Epithelial cell of proximal tubule (primary cell): ENCODE results near the gene C1QL4. TPM values are rescaled to one million over a fixed set of nuclear protein-coding genes. Genes with fewer than 3 reads are reported as not detected.
A peak's percentile ranks its signal among the peaks of the same experiment; 100 is the strongest.

ENCODE experiments used
- DNase-seq: peaks from one replicate; pipeline ENCODE4 v3.0.0-alpha.2; 2011; ENCODE audit warnings: low read depth
- H3K4me3 ChIP-seq: 2 replicates; pipeline ENCODE4 v1.5.1; 2011; ENCODE audit warnings: low read depth, mild to moderate bottlenecking, low read length
- total RNA-seq: library from RNA; depleted of rRNA; stranded (reverse); fragments of >200 nt; gene quantifications from 2 replicates; pipeline ENCODE4 v1.2.3, GENCODE V29; 2015
- TF ChIP-seq, protein P1 (sequence below): conservative IDR thresholded peaks from 2 replicates; pipeline ENCODE4 v1.5.1; 2012; ENCODE audit warnings: low read depth, mild to moderate bottlenecking, low read length

C1QL4 gene
- total RNA-seq, 1 donor from 2014 or later: not detected

- DNase-seq: no peak
- TF ChIP-seq, protein P1, sequence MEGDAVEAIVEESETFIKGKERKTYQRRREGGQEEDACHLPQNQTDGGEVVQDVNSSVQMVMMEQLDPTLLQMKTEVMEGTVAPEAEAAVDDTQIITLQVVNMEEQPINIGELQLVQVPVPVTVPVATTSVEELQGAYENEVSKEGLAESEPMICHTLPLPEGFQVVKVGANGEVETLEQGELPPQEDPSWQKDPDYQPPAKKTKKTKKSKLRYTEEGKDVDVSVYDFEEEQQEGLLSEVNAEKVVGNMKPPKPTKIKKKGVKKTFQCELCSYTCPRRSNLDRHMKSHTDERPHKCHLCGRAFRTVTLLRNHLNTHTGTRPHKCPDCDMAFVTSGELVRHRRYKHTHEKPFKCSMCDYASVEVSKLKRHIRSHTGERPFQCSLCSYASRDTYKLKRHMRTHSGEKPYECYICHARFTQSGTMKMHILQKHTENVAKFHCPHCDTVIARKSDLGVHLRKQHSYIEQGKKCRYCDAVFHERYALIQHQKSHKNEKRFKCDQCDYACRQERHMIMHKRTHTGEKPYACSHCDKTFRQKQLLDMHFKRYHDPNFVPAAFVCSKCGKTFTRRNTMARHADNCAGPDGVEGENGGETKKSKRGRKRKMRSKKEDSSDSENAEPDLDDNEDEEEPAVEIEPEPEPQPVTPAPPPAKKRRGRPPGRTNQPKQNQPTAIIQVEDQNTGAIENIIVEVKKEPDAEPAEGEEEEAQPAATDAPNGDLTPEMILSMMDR: no peak
- H3K4me3 ChIP-seq: no peak overlapping the region
Measured at GRCh38 chr12:49359671-49360070, 22.7 kb upstream of the C1QL4 start.

GRCh38 chr12:49358483-49359141, 21.6 kb upstream of the C1QL4 start:
- DNase-seq: no peak
- H3K4me3 ChIP-seq: no peak overlapping the region

GRCh38 chr12:49357103-49357678, 20.2 kb upstream of the C1QL4 start:
- no peak for DNase-seq
- H3K4me3 ChIP-seq: no peak overlapping the region
- TF ChIP-seq, protein P1: peak; percentile 51

More at GRCh38 chr12:49358483-49359141, 21.6 kb upstream of the C1QL4 start:
- TF ChIP-seq, protein P1: peak; percentile 94

DNA sequence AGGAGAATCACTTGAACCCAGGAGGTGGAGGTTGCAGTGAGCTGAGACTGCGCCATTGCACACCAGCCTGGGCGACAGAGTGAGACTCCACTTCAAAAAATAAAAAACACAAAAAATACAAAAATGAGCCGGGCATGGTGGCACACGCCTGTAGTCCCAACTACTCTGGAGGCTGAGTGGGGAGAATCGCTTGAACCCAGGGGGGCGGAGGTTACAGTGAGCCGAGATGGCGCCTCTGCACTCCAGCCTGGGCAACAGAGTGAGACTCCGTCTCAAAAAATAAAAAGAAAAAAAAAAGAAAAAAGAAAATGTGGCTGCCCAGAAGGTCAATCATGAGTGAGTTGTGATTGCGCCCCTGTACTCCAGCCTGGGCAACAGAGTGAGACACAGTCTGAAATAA, 18.9 kb upstream of the C1QL4 start:
- TF ChIP-seq, protein P1: no peak
- no peak overlapping the region for H3K4me3 ChIP-seq
- DNase-seq: no peak

DNA sequence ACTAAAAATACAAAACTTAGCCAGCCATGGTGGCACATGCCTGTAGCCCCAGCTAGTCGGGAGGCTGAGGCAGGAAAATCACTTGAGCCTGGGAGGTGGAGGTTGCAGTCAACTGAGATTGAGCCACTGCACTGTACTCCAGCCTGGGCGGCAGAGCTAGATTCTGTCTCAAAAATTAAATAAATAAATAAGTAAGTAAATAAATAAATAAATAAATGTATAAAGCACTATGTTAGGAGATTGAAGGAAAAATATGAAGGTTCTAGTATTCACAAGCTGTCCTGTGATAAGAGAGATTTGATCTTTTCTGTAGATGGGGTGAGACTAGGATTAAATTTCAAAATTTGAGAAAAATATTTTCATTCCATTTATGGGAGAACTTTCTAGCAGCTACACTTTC, 15.4 kb upstream of the C1QL4 start:
- no peak for DNase-seq
- H3K4me3 ChIP-seq: no peak overlapping the region
- TF ChIP-seq, protein P1: no peak

GRCh38 chr12:49349266-49349665, 12.3 kb upstream of the C1QL4 start:
- TF ChIP-seq, protein P1: no peak
- no peak for DNase-seq
- no peak overlapping the region for H3K4me3 ChIP-seq

DNA sequence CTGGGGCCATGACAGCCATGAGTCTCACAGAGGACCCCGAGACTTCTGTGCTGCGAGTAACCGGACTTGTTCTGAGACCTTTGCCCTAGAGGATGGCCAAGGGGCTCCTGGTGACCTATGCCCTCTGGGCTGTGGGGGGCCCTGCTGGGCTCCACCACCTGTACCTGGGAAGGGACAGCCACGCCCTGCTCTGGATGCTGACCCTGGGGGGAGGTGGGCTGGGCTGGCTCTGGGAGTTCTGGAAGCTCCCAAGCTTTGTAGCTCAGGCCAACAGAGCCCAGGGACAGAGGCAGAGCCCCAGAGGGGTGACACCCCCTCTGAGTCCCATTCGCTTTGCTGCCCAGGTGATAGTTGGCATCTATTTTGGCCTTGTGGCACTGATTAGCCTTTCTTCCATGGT, 11.8 kb upstream of the C1QL4 start:
- no peak for DNase-seq
- peak overlapping the region; percentile 55 for H3K4me3 ChIP-seq
- TF ChIP-seq, protein P1: no peak
